SK-N-SH (cell line): ENCODE data around the gene GAS1. TPM values are rescaled to one million over a fixed set of nuclear protein-coding genes. Genes with fewer than 3 reads are reported as not detected.

Experiments used
- CTCF ChIA-PET: fragments of 300-600, 350-600 bp; formaldehyde crosslinking; extraction: SDS; loops from one replicate; lab custom pipeline; 2021; lab: Yijun Ruan, JAX
- POLR2A ChIA-PET: fragments of 350-600 bp; sonication (Branson Sonifier 250); formaldehyde crosslinking; extraction: SDS; loops from one replicate; lab custom pipeline; 2020; ENCODE audit warnings: antibody characterized with exemption, inconsistent platforms; lab: Yijun Ruan, JAX
- DNase-seq: peaks from one replicate; pipeline ENCODE4 v3.0.0; 2012
- H2AFZ ChIP-seq: fragments of 200-600 bp; sonication (generic); 2 replicates; pipeline ENCODE4 v1.8.1; 2016; ENCODE audit warnings: antibody characterized with exemption, mild to moderate bottlenecking, low read depth
- H3F3A ChIP-seq: fragments of 200-600 bp; sonication (generic); replicated peaks from 2 replicates; pipeline ENCODE3; 2016; ENCODE audit warnings: antibody characterized with exemption, mild to moderate bottlenecking; ENCODE audit not compliant: insufficient read depth
- H3K27ac ChIP-seq, 2 experiments: fragments of 200-500 bp in 1 of 2; fragments of 200-600 bp in 1 of 2; sonication (Bioruptor generic) in 1 of 2; sonication (generic), shearing (Covaris generic) in 1 of 2; 2 replicates each; pipeline versions ENCODE4 v1.5.1 to v1.6.1; 2014 to 2016; ENCODE audit warnings: low read depth in 2 of 2, inconsistent platforms in 1 of 2, low read length in 1 of 2, mild to moderate bottlenecking in 1 of 2, mixed read lengths in 1 of 2
- H3K27me3 ChIP-seq: fragments of 200-600 bp; sonication (generic), shearing (Covaris generic); 2 replicates; pipeline ENCODE4 v1.6.1; 2016; ENCODE audit warnings: mixed run types; ENCODE audit not compliant: insufficient read depth
- H3K36me3 ChIP-seq, 2 experiments: fragments of 200-500 bp in 1 of 2; fragments of 200-600 bp in 1 of 2; sonication (Bioruptor generic) in 1 of 2; sonication (generic) in 1 of 2; replicated peaks in 1 of 2; 2 replicates each; pipeline versions ENCODE3 to v1.5.1; 2014 to 2016; ENCODE audit warnings: low read length in 1 of 2, mild to moderate bottlenecking in 1 of 2; ENCODE audit not compliant: insufficient read depth in 2 of 2, control insufficient read depth in 1 of 2
- H3K4me1 ChIP-seq, 2 experiments: fragments of 200-500 bp in 1 of 2; fragments of 200-600 bp in 1 of 2; sonication (Bioruptor generic) in 1 of 2; sonication (generic), shearing (Covaris generic) in 1 of 2; 2 replicates each; pipeline versions ENCODE4 v1.5.1 to v1.6.1; 2014 to 2016; ENCODE audit warnings: low read depth in 1 of 2, low read length in 1 of 2, mixed run types in 1 of 2; ENCODE audit not compliant: insufficient read depth in 2 of 2, control insufficient read depth in 1 of 2
- H3K4me2 ChIP-seq: fragments of 200-600 bp; sonication (generic), shearing (Covaris generic); 2 replicates; pipeline ENCODE4 v1.6.1; 2017; ENCODE audit warnings: mixed run types
- H3K4me3 ChIP-seq, 2 experiments: fragments of 200-500 bp in 1 of 2; fragments of 200-600 bp in 1 of 2; sonication (Bioruptor generic) in 1 of 2; sonication (generic), shearing (Covaris generic) in 1 of 2; 2 replicates each; pipeline versions ENCODE4 v1.5.1 to v1.8.1; 2014 to 2016; ENCODE audit warnings: low read depth in 2 of 2, inconsistent platforms in 1 of 2, low read length in 1 of 2, mild to moderate bottlenecking in 1 of 2, mixed read lengths in 1 of 2, moderate library complexity in 1 of 2
- H3K79me2 ChIP-seq: fragments of 200-600 bp; sonication (generic); 2 replicates; pipeline ENCODE4 v1.8.1; 2017; ENCODE audit warnings: mild to moderate bottlenecking; ENCODE audit not compliant: insufficient read depth
- H3K9ac ChIP-seq: fragments of 200-600 bp; sonication (generic); 2 replicates; pipeline ENCODE4 v1.6.1; 2017; ENCODE audit warnings: mixed run types
- H3K9me2 ChIP-seq: fragments of 200-600 bp; sonication (generic); 2 replicates; pipeline ENCODE4 v1.6.1; 2017; ENCODE audit warnings: mixed run types
- H3K9me3 ChIP-seq: fragments of 200-600 bp; sonication (generic); 2 replicates; pipeline ENCODE4 v1.6.1; 2017; ENCODE audit warnings: mixed run types, mild to moderate bottlenecking, moderate library complexity
- H4K20me1 ChIP-seq: fragments of 200-600 bp; sonication (generic); 2 replicates; pipeline ENCODE4 v1.6.1; 2017; ENCODE audit warnings: mild to moderate bottlenecking, mixed run types; ENCODE audit not compliant: insufficient read depth
- CHD2 ChIP-seq: fragments of 150-350 bp; IDR thresholded peaks from 2 replicates; pipeline ENCODE4 v1.6.1; 2018; ENCODE audit warnings: low read length; ENCODE audit not compliant: partially characterized antibody
- EP300 ChIP-seq, 2 experiments: IDR thresholded peaks; 2 replicates each; pipeline versions ENCODE4 v1.4.0 to v1.6.1; 2012; ENCODE audit warnings: borderline replicate concordance in 1 of 2, low read depth in 1 of 2, low read length in 1 of 2
- EZH2phosphoT487 ChIP-seq: fragments of 200-600 bp; sonication (generic); IDR thresholded peaks from 2 replicates; pipeline ENCODE4 v1.6.1; 2017; ENCODE audit warnings: low read depth, mixed run types, mild to moderate bottlenecking, antibody characterized with exemption, moderate library complexity, borderline replicate concordance
- FOSL2 ChIP-seq: IDR thresholded peaks from 2 replicates; pipeline ENCODE4 v1.4.0; 2012; ENCODE audit warnings: low read depth, mild to moderate bottlenecking, moderate library complexity, borderline replicate concordance
- FOXJ3 ChIP-seq: sonication (generic); formaldehyde crosslinking; IDR thresholded peaks from 2 replicates; pipeline ENCODE4 v1.5.1; 2020; ENCODE audit warnings: mild to moderate bottlenecking, missing genetic modification reagents
- FOXM1 ChIP-seq: IDR thresholded peaks from 2 replicates; pipeline ENCODE4 v1.4.0; 2012; ENCODE audit warnings: low read depth, mild to moderate bottlenecking
- GABPA ChIP-seq: IDR thresholded peaks from 2 replicates; pipeline ENCODE4 v1.4.0; 2012; ENCODE audit warnings: low read depth, mild to moderate bottlenecking
- GATA2 ChIP-seq: sonication (generic); formaldehyde crosslinking; IDR thresholded peaks from 2 replicates; pipeline ENCODE4 v1.5.0; 2020; ENCODE audit warnings: mild to moderate bottlenecking, missing genetic modification reagents
- JUND ChIP-seq: IDR thresholded peaks from 2 replicates; pipeline ENCODE4 v1.4.0; 2012
- NFIC ChIP-seq: IDR thresholded peaks from 2 replicates; pipeline ENCODE4 v1.4.0; 2012; ENCODE audit warnings: borderline replicate concordance
- NRF1 ChIP-seq: IDR thresholded peaks from 2 replicates; pipeline ENCODE4 v1.6.1; 2012; ENCODE audit warnings: low read depth, mild to moderate bottlenecking, low read length
- RCOR1 ChIP-seq: fragments of 150-350 bp; IDR thresholded peaks from 2 replicates; pipeline ENCODE4 v1.6.1; 2017; ENCODE audit warnings: antibody characterized with exemption, low read length
- SMC3 ChIP-seq: IDR thresholded peaks from 2 replicates; pipeline ENCODE4 v1.6.1; 2012; ENCODE audit warnings: low read depth, low read length, improper control_type of control experiment
- USF2 ChIP-seq: fragments of 150-350 bp; IDR thresholded peaks from 2 replicates; pipeline ENCODE4 v1.6.1; 2017; ENCODE audit warnings: antibody characterized with exemption, low read length, low read depth, borderline replicate concordance
- WGBS: methylation state at CpG from one replicate; pipeline ENCODE4 v1.1.6; 2017; ENCODE audit warnings: low lambda C conversion rate; 5-methylcytosine and 5-hydroxymethylcytosine counted together
- polyA plus RNA-seq, 3 experiments: library from polyadenylated mRNA; depleted of rRNA; stranded (reverse); fragments of >200 nt; gene quantifications; 2 replicates each; pipeline ENCODE4 v1.2.3, GENCODE V29; 2012

The GAS1 gene
- polyA plus RNA-seq, 1 of the 3 experiments (the other 2 are of a cell fraction), result 37.8 TPM

- DNase-seq, result no peak
- Histone ChIP-seq H3K27me3 (no peaks in the 10 kb centered on the region), H3K79me2 (no peaks in the 10 kb centered on the region), H3K9me3 (no peaks in the 10 kb centered on the region), H3K4me3 (no peak overlapping the region), H3K4me1 (peaks cover 0 to 9% of the 10 kb centered on the region in 2 experiments; a peak in 1 of 4 replicates), H2AFZ (no peak overlapping the region), H3K9me2 (no peaks in the 10 kb centered on the region), H3K4me2 (no peak overlapping the region), H3K36me3 (no peaks in the 10 kb centered on the region), H3K27ac (no peak overlapping the region), H4K20me1 (no peaks in the 10 kb centered on the region), H3F3A (no peaks in the 10 kb centered on the region), H3K9ac (no peak overlapping the region)
- WGBS, result 70% methylated on average over 3 of the region's 3 CpGs
- TF ChIP-seq SMC3 (no peak), EP300 (IDR thresholded peaks at IDR 0.05; ENCODE audit: borderline replicate concordance in 1 of 2, low read depth in 1 of 2, low read length in 1 of 2) (no peak), RCOR1 (no peak), USF2 (no peak), NRF1 (no peak), JUND (no peak), FOSL2 (no peak), CHD2 (no peak), EZH2phosphoT487 (no peak), FOXM1 (no peak), NFIC (no peak), FOXJ3 (no peak), GATA2 (no peak), GABPA (no peak)
- ChIA-PET CTCF (interaction anchor here (1.3 kb wide), 1 partner anchor 44 kb away, joined by 3 read pairs; no protein-coding TSS in a partner anchor), POLR2A (no interaction called here)
Measured at GRCh38 chr9:86901511-86901910, 45.8 kb downstream of the GAS1 start.
